AG09309 (cell line): ENCODE data around the gene AGTR1.
A peak's percentile ranks its signal among the peaks of the same experiment; 100 is the strongest.

Experiments used
- DNase-seq: peaks from one replicate; pipeline ENCODE4 v3.0.0-alpha.2; 2010; ENCODE audit warnings: low read depth
- H3K4me3 ChIP-seq: 2 replicates; pipeline ENCODE4 v1.5.1; 2011; ENCODE audit warnings: mild to moderate bottlenecking, low read depth, low read length, moderate library complexity; ENCODE audit not compliant: control insufficient read depth
- TF ChIP-seq, protein P1 (sequence below): IDR thresholded peaks from 2 replicates; pipeline ENCODE4 v1.5.1; 2011; ENCODE audit warnings: mild to moderate bottlenecking, low read depth, low read length, inconsistent platforms; ENCODE audit not compliant: insufficient read depth, control insufficient read depth; ENCODE audit errors: missing control alignments

The AGTR1 gene

DNA sequence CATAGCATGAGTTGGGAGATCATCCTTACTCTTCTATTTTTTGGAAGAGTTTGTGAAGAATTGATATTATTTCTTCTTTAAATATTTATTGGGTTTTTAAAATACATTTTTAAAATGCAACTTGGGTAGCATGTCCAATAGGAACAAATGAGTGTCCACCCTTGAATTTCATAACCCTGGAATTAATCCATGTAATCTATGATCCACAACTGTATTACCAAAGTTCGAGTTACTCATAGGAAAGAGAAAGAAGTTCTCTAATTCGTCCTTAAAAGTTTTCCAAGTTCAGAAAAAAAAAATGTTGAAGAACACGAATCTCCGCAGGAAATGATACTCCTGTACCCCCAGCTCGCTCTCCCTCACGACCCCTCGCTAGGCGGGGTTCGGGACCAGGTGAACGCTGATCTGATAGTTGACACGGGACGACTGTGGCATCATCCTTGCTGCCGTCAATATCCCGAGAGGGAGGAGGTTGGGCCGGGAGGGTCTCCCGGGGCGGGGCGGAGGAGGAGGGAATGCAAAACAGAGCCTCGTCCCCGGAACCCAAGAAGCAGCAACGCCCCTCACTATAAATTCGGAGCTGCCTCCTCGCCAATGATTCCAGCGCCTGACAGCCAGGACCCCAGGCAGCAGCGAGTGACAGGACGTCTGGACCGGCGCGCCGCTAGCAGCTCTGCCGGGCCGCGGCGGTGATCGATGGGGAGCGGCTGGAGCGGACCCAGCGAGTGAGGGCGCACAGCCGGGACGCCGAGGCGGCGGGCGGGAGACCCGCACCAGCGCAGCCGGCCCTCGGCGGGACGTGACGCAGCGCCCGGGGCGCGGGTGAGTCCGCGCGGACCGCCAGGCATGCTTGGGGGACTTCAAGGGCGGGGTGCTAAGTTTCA lies at the start of gene AGTR1:
TSS of gene AGTR1 (plus strand) at position 598 of the 884 bp plus-strand sequence. CDS start 43,133 bp downstream, outside the sequence.
- peak within 1 kb of the TSS; percentile 74 for H3K4me3 ChIP-seq
- TF ChIP-seq, protein P1, sequence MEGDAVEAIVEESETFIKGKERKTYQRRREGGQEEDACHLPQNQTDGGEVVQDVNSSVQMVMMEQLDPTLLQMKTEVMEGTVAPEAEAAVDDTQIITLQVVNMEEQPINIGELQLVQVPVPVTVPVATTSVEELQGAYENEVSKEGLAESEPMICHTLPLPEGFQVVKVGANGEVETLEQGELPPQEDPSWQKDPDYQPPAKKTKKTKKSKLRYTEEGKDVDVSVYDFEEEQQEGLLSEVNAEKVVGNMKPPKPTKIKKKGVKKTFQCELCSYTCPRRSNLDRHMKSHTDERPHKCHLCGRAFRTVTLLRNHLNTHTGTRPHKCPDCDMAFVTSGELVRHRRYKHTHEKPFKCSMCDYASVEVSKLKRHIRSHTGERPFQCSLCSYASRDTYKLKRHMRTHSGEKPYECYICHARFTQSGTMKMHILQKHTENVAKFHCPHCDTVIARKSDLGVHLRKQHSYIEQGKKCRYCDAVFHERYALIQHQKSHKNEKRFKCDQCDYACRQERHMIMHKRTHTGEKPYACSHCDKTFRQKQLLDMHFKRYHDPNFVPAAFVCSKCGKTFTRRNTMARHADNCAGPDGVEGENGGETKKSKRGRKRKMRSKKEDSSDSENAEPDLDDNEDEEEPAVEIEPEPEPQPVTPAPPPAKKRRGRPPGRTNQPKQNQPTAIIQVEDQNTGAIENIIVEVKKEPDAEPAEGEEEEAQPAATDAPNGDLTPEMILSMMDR, result no peak
- no peak for DNase-seq

DNA sequence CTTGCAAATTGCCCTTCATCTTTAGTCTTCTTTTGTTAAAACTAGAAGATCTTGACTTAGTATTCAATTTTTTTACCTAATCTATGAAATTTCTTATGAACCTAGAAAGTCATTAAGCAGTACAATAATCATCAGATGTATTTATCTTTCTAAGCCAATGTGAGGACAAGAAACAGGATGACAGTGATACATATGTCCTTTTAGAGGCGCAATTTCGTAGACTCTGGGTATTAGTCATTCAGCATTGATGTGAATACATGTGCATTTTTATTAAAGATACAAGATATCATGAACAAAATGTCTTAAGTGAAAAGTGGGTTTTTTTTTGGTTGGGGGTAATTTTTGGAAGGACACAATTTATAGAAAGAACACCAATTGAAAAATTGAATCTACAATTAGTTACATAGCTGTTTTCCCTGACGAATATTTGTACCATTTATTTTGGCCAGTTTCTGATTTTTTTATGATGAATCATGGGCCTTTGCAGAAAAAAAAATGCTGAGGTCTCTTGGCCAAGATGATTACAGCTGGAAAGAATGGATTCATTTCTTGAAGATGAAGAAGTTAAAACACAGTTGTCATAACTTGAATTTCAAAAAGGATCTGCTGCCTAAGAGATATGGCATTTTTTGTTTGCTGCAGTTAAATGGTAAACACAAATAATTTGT lies 48.9 kb upstream of the AGTR1 start:
- DNase-seq, result peak; percentile 31
- TF ChIP-seq, protein P1, result no peak
- no peak overlapping the region for H3K4me3 ChIP-seq

DNA sequence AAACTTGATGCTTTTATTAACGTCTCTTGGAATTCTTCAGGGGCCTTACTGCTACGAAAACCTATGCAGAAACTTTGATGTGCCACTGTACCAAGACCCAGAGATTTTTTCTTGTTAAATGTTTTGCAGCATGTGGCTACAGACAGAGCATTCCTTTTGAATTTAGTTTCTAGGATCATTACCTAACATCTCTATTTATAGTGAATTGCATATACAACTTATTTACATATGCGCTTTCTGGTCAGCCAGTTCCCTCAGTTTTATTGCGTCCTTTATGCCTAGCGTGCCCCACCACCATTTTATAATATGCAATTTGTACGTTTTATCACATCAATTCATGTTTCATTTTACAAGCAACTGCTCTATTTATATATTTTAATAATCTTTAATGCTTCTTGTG lies 46.2 kb upstream of the AGTR1 start:
- DNase-seq, result no peak
- TF ChIP-seq, protein P1, result no peak
- H3K4me3 ChIP-seq, result no peak overlapping the region

DNA sequence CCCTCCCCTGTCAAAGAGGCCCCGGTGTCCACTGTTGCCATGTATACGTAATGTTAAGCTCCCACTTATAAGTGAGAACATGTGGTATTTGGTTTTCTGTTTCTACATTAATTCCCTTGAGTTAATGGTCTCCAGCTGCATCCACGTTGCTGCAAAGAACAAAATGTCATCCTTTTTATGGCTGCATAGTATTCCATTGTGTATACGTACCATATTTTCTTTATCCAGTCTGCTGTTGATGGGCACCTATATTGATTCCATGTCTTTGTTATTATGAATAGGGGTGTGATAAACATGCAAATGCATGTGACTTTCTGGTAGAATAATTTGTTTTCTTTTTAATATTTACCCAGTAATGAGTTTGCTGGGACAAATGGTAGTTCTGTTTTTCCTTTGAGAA lies 43.3 kb upstream of the AGTR1 start:
- no peak for DNase-seq
- no peak overlapping the region for H3K4me3 ChIP-seq
- TF ChIP-seq, protein P1, result no peak

DNA sequence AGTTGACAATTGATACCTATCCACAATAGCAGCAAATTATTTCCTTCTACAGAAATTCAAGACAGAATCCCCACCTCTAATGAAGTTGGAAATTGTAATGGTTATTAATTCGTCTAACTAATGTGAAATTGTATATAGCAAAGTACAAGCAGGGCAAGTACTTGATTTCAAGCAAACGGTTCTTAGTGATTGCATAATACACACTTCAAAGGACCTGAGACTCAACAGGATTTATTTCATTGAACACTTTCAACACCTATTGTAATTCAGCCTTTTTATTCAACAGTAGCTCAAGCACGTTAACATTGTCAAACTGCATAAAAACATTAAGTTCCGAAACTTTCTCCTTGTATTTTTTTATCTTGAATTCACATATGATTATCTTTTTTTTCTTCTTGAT lies 40.2 kb upstream of the AGTR1 start:
- DNase-seq, result no peak
- no peak overlapping the region for H3K4me3 ChIP-seq
- TF ChIP-seq, protein P1, result no peak

DNA sequence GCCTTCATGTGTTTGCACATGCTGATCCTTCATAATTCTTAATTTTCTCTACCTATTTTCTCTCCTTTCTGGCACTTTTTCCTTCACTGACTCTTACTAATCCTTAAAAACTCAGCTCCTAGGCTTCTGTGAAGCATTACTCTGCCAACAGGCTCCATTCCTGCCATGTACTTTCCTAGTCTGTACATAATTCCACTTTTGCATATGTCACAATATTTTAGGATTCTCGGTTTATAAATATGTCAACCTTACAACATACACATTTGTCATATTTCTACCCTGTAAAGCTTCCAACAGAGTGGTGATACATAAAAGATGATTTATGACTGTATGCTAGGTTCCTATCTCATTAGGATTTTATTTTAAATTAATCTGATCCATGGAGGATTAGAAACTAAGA lies 38.2 kb upstream of the AGTR1 start:
- TF ChIP-seq, protein P1, result no peak
- no peak overlapping the region for H3K4me3 ChIP-seq
- DNase-seq, result no peak
